HepG2 (cell line): ENCODE data around the gene CFAP221.

Experiments used
- CTCF ChIP-seq: sonication (generic); formaldehyde crosslinking; IDR thresholded peaks from 2 replicates; pipeline ENCODE4 v1.5.0; 2020; ENCODE audit warnings: mild to moderate bottlenecking, missing genetic modification reagents, moderate library complexity
- EZH2 ChIP-seq: conservative IDR thresholded peaks from 2 replicates; pipeline ENCODE4 v1.6.1; 2012; ENCODE audit warnings: mild to moderate bottlenecking, low read depth, low read length, moderate library complexity
- KAT2B ChIP-seq: fragments of 150-350 bp; IDR thresholded peaks from 2 replicates; pipeline ENCODE4 v1.6.1; 2014; ENCODE audit warnings: low read depth, low read length, borderline replicate concordance
- TCF7L2 ChIP-seq: IDR thresholded peaks from 2 replicates; pipeline ENCODE4 v1.6.1; 2011; ENCODE audit warnings: mild to moderate bottlenecking, low read depth, low read length, moderate library complexity
- TRIM24 ChIP-seq: sonication (generic); formaldehyde crosslinking; IDR thresholded peaks from 2 replicates; pipeline ENCODE4 v1.8.0; 2022; ENCODE audit warnings: mild to moderate bottlenecking, missing genetic modification reagents
- ZBTB8A ChIP-seq: sonication (generic); formaldehyde crosslinking; IDR thresholded peaks from 2 replicates; pipeline ENCODE4 v1.4.0; 2020; ENCODE audit warnings: mild to moderate bottlenecking, low read depth, missing genetic modification reagents, borderline replicate concordance
- ZHX2 ChIP-seq, 2 experiments: sonication (generic) in 1 of 2; formaldehyde crosslinking in 1 of 2; IDR thresholded peaks; 2 replicates each; pipeline versions ENCODE4 v1.6.1 to v1.9.0; 2014 to 2022; ENCODE audit warnings: antibody characterized with exemption in 1 of 2, borderline replicate concordance in 1 of 2, inconsistent platforms in 1 of 2, low read depth in 1 of 2, missing genetic modification reagents in 1 of 2
- ZNF33B ChIP-seq: sonication (generic); formaldehyde crosslinking; IDR thresholded peaks from 2 replicates; pipeline ENCODE4 v1.5.1; 2020; ENCODE audit warnings: mild to moderate bottlenecking, missing genetic modification reagents
- ZZZ3 ChIP-seq: sonication (generic); formaldehyde crosslinking; IDR thresholded peaks from 2 replicates; pipeline ENCODE4 v1.4.0; 2020; ENCODE audit warnings: missing genetic modification reagents, mild to moderate bottlenecking, borderline replicate concordance
- TF ChIP-seq, protein P1 (sequence below): sonication (generic); formaldehyde crosslinking; IDR thresholded peaks from 2 replicates; pipeline ENCODE4 v1.8.0; 2022; ENCODE audit warnings: mild to moderate bottlenecking, missing genetic modification reagents

DNA sequence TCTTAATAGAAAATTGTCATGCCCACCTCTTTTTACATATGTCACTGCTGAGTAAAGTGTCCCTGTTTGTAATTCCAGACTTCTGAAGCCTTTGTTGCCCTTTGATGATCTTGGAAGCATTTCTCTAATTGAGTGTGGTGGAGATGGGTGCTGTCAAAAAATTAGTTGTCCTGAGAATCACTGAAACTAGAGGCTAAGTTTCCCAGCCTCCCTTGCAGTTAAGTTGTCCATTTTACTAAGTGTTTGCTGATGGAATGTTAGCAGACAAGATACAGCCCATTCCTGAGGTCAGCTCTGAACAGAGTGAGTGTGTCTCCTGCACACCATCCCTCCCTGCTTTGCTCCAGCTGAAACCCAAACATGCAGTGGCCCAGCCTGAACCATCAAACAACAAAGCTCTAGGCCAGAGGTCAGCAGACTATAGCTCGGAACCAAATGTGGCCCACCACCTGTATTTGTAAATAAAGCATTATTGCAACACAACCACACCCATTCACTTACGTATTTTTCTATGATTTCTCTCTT, 106.7 kb downstream of the CFAP221 start:
- TF ChIP-seq ZHX2 (IDR thresholded peaks at IDR 0.05; ENCODE audit: low read depth) (no peak), ZHX2 (CRISPR knock-in tag; IDR thresholded peaks at IDR 0.05; ENCODE audit: borderline replicate concordance) (no peak), KAT2B (no peak), TCF7L2 (no peak), CTCF (CRISPR knock-in tag) (no peak), EZH2 (no peak), ZZZ3 (CRISPR knock-in tag) (no peak), TRIM24 (no peak), ZNF33B (CRISPR knock-in tag) (no peak), ZBTB8A (CRISPR knock-in tag) (no peak)
- TF ChIP-seq, protein P1, sequence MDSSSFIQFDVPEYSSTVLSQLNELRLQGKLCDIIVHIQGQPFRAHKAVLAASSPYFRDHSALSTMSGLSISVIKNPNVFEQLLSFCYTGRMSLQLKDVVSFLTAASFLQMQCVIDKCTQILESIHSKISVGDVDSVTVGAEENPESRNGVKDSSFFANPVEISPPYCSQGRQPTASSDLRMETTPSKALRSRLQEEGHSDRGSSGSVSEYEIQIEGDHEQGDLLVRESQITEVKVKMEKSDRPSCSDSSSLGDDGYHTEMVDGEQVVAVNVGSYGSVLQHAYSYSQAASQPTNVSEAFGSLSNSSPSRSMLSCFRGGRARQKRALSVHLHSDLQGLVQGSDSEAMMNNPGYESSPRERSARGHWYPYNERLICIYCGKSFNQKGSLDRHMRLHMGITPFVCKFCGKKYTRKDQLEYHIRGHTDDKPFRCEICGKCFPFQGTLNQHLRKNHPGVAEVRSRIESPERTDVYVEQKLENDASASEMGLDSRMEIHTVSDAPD, result no peak
